HG02840 (cell line): ENCODE measurements around the gene BDNF.
A peak's percentile ranks its signal among the peaks of the same experiment; 100 is the strongest.

Experiments used
- ATAC-seq: cut with Tn5 transposase; IDR thresholded peaks from one replicate; pipeline ENCODE4 v1.9.1; 2021; ENCODE audit warnings: mild to moderate bottlenecking, moderate library complexity, moderate number of reproducible peaks; ENCODE audit not compliant: unreplicated experiment, low FRiP score

The BDNF gene

DNA sequence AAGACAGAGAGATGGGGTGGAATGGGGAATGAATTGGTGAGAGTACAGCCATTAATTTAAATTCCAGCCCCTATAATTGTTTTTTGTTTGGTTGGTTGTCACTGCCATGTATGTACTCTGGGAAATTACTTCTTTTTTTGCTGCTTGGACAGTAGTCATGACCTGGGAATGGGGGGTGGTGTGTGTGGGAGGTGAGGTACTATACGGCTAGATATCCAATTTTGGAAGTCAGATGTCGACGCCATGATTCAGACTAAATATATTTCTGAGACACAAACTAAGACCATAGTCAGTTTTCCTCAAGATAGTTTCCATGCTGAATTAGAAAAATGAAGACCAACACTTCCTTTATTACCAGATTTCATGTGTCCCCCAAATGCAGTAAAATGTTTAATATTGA lies 7.4 kb upstream of the BDNF start:
- ATAC-seq, result no peak

GRCh38 chr11:27705873-27706820 lies 5.9 kb upstream of the BDNF start:
- ATAC-seq, result peak; percentile 55

GRCh38 chr11:27703481-27703880 lies 3.2 kb upstream of the BDNF start:
- no peak for ATAC-seq

DNA sequence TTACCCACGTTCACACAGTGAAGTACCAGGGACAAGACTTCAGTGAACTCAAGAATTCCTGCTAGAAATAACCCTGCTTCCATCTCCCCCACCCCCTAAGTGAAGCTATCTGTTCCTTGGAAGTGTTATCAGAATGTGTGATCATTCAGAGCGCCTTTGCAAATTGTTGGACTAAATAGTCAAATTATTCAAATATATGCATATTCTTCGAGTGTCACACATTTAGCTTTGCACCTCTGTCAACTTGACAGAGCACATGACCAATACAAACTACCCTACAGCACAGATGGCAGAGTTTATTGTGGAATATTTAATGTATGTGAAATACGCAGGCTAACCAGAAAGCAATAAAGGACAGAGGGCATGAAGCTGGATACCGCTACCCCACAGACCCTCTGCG lies 2.6 kb upstream of the BDNF start:
- ATAC-seq, result no peak

- ATAC-seq, result no peak
Observed at GRCh38 chr11:27701355-27702105, 1.3 kb upstream of the BDNF start.

DNA sequence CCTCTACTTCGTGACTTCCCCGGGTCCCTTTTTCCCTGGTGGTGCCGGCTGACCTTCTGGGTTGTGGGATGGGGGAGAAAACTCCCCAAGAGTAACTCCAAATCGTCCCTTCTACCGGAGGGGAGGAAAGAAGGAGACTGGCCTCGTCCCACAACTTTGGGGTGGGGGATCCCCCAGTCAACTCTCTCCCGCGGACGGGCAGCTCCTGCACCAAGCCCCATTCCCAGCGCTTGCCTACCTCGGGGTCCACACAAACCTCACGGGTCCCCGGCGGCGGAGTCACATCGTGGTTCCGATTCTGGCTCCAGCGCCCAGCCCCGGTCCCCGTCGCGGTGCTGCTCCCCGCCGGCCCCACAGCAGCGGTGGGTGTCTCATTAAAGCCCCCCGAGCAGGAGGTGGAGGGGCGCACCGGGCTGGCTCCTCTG lies 317 bp downstream of the BDNF start:
- no peak for ATAC-seq

- no peak for ATAC-seq
Observed at GRCh38 chr11:27699242-27699925, 871 bp downstream of the BDNF start.

- peak; percentile 52 for ATAC-seq
Observed at GRCh38 chr11:27698872-27699241, 1.4 kb downstream of the BDNF start.

DNA sequence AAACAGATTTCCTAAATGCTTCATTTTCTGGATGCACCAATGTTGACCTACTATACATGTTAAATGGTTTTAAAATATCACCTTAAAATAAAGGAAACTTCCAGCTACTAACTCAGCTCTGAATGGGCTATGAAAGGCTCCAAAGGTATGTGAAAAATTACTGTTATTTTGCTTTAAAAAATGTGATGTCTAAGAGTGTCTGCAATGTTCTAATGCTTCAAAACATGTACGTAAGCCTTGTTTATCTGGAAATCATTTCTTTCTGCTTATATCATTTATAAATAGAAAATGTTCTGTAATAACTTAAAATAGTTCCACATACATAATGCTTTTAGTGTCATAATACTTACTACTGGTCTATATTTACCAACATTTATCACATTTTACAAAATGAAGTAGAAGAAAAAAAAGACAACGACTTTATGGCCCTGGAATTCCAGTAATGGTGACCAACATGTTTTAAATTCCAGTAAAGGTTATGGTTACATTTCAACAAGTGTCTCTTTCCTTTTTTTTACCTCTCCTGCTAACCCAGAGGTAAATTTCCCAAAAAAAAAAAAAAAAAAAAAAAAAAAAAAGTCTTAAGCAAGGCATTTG lies 2.5 kb downstream of the BDNF start:
- no peak for ATAC-seq

DNA sequence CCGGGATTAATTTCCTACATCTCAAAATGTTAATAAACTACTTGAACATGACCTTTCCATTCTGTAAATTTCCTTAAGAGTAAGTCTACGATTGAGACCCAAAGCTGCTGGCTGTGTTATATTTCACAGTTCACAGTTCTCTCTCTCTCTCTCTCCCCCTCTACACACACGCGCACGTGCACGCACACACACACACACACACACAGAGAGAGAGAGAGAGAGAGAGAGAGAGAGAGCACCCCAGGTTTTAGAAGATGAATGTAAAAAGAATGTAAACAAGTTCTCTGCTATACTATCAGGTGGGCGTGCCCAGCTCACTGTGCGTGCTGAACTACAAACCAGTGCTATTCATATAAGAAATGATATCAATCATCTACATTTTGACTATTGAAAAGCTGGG lies 3.3 kb downstream of the BDNF start:
- ATAC-seq, result no peak

DNA sequence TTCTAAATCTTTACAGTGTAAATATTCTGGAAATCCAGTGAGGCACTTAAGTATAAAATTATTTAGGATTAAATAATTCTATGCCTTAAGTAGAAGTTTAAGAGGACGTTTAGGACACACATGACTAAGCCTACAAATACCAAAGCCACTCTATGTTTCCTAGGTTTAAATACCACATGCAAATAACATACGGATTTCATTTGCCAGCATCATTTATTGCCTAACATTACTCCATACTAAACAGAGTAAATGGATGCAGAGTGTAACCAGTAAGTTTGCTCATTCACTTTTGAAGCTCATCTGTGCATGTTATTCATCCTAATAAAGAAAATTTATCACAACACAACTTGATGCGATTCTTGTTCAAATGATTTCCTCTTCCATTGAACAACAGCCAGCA lies 4.1 kb downstream of the BDNF start:
- ATAC-seq, result no peak

DNA sequence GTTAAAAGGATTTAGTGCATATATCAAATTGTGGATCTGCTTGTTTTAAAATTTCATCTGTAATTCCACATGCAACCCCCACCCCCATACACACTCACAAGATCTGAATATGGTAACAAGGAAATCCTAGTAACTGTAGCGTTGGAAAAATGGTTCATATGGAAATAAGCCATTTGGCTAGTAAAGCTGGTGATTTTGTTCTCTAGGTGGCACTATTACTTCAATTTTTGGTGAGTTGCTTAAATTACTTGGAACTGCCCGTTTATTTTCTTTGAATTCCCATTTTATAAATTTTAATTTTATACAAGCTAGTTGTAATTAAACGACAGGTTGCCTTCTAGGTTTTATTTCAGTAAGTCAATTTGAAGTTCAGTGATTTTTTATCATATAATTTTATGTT lies 5.3 kb downstream of the BDNF start:
- ATAC-seq, result no peak

DNA sequence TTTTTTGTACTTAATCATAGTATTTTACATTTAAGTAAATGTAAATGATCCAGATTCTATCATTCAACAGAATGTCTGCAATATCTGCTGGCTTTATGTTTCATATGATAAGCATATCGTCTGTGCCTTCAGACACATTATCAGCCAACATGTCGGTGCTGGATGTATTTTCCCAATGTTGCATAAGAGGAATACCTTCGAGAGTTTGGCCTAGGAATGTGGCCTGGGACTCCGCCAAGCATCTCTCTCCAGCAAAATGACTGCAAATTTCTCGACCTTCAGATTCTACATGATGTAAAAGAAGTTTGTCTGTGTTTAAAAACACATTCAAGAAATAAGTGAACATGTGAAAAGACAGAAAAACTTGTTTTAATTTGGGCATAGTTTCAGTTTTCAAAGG lies 6.9 kb downstream of the BDNF start:
- no peak for ATAC-seq

GRCh38 chr11:27692781-27693180 lies 7.5 kb downstream of the BDNF start:
- ATAC-seq, result no peak

DNA sequence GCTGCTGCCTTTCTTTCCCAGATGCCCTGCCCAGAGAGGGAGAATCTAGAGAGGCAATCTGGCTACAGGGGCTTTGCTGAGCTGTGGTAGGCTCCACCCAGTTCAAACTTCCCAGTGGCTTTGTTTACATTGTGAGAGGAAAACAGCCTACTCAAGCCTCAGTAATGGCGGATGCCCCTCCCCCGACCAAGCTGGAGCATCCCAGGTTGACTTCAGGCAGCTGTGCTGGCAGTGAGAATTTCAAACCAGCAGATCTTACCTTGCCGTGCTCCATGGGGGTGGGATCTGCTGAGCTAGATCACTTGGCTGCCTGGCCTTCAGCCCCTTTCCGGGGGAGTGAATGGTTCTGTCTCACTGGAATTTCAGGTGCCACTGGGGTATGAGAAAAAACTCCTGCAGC lies 12.2 kb downstream of the BDNF start:
- no peak for ATAC-seq

DNA sequence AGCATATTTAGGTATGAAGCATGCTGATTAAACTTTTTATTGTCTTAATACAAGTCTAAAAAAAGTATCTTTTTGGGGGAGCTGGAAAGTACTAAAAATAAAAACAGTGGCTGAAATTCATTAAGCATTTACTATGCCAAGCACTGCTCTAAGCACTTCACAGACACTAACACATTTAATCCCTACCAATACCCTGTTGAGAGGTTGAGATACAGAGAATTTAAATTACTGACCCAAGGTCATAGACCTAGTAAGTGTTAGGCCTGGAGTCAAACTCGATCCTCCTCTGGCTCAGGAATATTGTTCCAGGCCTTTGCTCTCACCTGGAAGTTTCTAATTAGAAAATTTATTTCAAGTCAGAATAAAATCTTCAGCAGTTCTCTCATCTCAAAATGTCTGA lies 18.6 kb downstream of the BDNF start:
- ATAC-seq, result no peak

DNA sequence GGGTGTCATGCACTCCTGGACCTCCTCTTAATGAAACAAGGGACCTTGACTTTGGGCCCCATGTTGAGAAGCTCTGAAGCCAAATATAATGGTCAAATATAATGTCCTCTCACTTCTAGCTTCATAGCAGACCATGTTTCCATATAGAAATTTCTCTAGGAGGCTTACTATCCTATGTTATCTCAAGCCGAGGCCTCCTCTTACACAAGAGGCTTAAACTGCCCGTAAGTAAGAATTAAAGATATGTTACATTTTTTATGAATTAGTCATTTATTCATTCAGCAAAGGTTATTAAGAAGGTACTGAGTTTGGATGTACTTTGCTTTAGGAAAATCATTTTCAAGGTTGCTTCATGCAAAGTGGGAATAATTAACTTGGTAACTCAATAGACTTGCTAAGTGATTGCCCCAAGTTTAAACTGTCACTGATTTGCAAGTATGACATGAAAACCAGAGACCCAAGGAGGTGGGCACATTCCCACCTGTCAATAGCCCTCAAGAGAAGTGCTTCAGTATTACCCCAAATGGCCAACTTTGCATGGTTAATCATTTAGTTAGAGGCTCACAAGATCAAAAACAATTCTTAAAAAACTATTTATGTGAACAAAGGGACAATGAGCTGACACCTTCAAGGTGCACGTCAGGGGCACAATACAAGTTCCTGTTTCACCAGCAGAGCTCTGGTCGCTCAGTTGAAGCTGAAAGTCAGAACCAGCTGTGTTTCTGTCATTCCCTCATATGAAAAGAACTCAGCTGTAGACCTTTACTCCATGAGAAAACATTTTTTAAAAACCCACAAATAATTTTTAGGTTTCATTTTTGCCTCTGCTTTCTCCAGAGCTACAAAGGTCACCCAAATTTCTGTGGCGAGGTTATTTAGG lies 20.9 kb downstream of the BDNF start:
- ATAC-seq, result no peak

GRCh38 chr11:27678242-27678641 lies 22.0 kb downstream of the BDNF start:
- ATAC-seq, result no peak

GRCh38 chr11:27677108-27677507 lies 23.1 kb downstream of the BDNF start:
- ATAC-seq, result no peak
